Activated naive CD4-positive, alpha-beta T cell treated with anti-CD3 and anti-CD28 coated beads, Interleukin-2, amount 50 U/mL, for 16 hours (primary cell): ENCODE data around the gene PTGER2.

ENCODE experiments used
- DNase-seq: peaks from one replicate; pipeline ENCODE4 v3.0.0-alpha.2; 2020

The PTGER2 gene

GRCh38 chr14:52307376-52307775 is 6.7 kb upstream of the PTGER2 start:
- DNase-seq: no peak

DNA sequence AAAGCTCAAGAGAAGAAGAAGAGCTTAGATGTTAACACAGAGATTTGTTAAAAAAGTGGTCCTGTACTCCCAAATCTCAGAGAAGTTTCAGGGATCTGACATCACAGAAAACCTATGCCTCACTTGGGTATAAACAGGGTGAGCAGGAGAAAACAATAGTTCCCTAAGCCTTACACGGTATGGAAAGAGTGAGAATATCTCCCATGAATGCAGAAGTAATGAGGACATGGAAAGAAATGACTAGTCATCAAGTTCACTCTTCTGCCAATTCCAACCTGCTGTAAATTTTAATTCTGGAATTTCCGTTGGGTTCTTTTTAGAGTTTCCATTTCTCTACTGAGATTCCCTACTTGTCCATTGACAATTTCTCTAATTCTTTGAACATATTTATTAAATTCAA is 6.2 kb upstream of the PTGER2 start:
- DNase-seq: no peak

GRCh38 chr14:52310541-52310940 is 3.6 kb upstream of the PTGER2 start:
- no peak for DNase-seq

DNA sequence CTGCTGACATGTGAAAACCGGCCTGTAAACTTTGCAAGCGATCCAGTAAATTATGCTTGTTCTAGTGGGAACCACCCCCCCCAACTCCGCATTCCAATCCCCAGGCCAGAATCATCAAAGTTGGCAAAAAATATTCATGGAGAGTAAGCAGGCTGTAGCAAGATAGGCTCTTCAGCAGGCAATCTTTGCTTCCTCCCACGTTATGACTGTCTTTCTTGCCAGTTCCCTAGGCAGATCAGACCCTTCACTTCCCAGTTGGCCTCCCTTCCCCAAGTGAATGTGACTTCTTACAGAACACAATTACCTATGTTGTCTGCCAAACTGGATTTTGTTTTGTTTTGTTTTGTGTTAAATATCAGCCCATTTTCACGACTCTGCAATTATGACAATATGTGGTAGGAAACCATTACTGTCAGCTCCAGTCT is 1.2 kb upstream of the PTGER2 start:
- no peak for DNase-seq

DNA sequence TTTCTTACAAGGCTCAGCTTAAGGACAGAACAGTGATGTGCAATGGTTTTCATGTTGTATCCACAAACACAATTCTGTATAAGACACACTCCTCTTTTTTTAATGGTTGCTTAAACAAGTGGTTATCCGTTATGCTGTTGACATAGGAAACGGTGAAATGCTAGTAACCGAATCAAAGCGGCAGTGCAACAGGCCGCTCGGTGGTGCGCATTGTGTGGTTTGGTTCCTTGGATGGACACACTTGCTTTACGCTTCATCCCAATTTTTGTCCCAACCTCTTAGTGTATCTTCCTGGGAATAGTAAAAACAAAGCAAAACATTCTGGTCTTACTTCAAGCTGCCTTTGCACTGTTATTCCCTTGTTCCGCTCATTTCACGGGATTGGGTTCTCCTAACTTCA is 650 bp upstream of the PTGER2 start:
- DNase-seq: no peak

DNA sequence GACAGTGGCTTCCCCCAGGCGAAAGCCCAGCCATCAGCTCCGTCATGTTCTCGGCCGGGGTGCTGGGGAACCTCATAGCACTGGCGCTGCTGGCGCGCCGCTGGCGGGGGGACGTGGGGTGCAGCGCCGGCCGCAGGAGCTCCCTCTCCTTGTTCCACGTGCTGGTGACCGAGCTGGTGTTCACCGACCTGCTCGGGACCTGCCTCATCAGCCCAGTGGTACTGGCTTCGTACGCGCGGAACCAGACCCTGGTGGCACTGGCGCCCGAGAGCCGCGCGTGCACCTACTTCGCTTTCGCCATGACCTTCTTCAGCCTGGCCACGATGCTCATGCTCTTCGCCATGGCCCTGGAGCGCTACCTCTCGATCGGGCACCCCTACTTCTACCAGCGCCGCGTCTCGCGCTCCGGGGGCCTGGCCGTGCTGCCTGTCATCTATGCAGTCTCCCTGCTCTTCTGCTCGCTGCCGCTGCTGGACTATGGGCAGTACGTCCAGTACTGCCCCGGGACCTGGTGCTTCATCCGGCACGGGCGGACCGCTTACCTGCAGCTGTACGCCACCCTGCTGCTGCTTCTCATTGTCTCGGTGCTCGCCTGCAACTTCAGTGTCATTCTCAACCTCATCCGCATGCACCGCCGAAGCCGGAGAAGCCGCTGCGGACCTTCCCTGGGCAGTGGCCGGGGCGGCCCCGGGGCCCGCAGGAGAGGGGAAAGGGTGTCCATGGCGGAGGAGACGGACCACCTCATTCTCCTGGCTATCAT is 663 bp downstream of the PTGER2 start:
- peak; percentile 43 for DNase-seq

GRCh38 chr14:52315355-52315718 is 1.2 kb downstream of the PTGER2 start:
- peak; percentile 24 for DNase-seq

DNA sequence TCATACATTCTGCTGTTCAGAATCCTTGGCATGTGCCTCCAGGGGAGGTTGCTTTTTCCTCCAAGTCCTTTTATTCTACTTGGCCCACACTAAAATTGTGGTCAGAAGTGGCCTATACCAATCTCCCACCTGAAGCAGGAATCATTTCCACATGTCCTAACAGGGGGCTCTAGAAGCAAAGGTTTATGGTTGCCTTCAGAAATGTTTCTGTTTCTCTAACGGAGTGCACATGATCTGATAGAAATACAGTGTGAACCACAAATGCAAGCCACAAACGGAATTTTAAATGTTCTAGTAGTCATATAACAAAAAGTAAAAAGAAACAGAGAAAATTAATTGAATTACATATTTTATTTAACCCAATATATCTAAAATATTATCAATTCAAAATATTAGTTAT is 4.0 kb downstream of the PTGER2 start:
- no peak for DNase-seq

DNA sequence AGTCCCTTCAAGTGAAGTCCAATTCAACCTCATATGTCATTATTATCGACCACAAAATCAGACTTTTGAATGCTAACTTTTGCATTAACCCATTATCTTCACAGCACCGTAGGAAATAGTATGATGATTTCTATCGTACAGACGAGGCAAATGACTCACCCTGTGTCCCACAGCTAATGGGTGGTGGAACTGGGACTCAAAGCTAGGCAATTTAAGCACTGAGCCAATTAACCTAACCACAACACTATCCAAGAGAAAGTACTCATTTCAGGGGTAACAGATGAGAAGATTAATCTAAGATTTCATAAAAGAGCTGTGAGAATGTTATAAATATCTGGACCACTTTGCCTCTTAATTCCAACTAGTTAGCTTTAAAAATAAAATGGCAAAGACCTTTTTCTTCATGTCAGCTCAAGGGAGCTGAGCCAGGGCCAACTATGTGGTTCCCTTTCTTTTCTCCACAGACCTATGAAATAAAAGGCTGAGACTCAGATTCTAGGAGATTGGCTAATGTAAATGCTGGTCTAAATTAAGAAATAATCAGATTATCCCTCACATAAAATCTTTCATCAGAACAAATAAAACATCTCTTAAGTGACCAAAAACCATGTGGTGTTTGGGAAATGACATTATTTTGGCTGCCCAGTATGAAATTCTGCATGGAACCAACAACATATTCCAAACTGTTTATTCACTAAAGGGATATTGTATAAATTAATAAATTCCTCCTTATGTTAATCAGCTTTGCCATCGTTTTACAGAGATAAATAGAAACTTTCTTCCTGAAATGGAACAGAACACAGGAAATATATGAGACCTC is 4.9 kb downstream of the PTGER2 start:
- no peak for DNase-seq

GRCh38 chr14:52319919-52320318 is 5.8 kb downstream of the PTGER2 start:
- no peak for DNase-seq

GRCh38 chr14:52325126-52325525 is 11.0 kb downstream of the PTGER2 start:
- DNase-seq: no peak

- no peak for DNase-seq
Observed at GRCh38 chr14:52325630-52326029, 11.5 kb downstream of the PTGER2 start.

GRCh38 chr14:52327374-52328226 is 13.5 kb downstream of the PTGER2 start:
- no peak for DNase-seq

GRCh38 chr14:52328276-52328675 is 14.2 kb downstream of the PTGER2 start:
- no peak for DNase-seq

DNA sequence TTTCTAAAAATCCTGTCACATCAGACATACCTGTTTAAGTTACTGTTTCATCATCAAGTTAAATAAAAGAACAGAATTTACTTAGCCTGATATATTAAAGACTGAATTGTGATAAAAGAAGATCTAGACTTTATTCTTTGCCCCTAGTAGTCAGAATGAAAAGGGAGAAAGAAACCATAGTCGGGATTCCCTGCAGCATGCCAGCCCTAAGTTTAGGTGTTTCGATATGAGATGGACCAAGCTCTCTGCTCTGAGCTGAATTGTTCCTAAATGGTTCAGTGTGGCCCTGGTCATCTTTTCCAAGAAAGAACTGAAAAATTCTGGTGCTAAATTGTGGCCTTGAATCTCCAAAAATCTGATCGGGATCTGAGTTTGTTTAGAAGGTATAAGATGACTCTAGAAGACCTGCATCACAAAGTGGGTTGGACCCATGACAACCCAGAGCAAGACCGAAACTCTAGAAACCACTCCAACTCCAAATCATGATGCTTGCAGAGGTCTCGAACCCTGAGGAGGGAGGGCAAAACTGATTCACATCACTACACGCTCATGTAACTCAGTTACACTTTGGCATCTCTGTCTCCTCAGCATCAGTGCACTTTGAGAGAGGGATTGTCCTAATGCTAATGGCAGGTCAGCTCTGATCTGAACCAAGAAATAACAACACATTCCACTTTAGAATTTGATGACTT is 15.7 kb downstream of the PTGER2 start:
- no peak for DNase-seq

GRCh38 chr14:52332269-52332668 is 18.2 kb downstream of the PTGER2 start:
- no peak for DNase-seq

DNA sequence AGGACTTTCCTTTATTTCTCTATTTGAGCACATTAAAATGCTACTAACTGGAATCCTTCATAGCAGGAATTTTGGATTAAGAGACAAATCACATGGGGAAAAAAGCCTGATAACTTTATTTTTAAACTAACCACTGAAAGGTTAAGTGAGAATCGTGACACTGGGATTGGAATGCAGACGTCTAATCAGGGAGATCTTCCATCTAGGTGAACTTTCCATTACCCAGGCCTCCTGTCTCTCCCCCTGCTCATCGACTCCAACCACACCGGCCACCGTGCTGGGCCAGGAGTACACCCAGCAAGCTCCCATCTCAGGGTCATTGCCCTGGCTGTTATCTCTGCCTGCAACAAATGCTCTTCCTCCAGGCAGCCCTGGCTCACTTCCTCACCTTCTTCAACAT is 19.0 kb downstream of the PTGER2 start:
- DNase-seq: no peak

DNA sequence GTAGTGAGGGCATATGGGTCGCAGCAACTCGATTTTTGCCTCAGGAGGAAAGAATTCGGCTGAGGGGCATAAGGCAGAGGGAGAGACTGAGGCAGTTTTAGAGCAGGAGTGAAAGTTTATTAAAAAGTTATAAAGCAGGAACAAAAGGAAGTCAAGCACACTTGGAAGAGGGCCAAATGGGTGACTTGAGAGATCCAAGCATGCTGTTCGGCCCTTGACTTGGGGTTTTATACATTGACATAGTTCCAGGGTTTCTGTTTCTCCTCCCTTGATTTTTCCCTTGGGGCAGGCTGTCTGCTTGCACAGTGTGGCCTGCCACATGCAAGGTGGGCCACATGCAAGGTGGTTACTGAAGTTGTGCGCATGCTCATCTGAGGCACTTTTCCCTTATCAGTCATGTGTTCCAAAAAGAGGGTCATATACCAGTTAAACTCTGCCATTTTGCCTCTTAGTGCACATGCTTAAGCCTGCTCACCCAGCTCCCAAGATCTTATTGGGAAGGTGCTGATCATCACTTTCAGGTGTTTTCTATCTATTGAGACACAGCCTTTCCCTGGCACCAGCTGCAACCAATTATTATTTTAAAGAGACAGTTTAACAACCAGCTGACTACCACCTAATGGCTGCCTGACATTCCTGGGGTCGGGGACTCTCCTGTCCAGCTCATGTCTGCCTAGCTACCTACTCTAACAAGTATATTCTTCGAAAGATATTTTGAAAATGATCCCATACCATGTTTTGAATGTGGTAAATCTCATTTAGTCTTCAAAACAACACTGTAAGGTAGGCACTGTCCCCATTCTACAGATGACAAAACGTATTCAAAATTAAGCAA is 19.9 kb downstream of the PTGER2 start:
- no peak for DNase-seq

- no peak for DNase-seq
Observed at GRCh38 chr14:52336241-52336640, 22.1 kb downstream of the PTGER2 start.

GRCh38 chr14:52338051-52338681 is 24.1 kb downstream of the PTGER2 start:
- no peak for DNase-seq

DNA sequence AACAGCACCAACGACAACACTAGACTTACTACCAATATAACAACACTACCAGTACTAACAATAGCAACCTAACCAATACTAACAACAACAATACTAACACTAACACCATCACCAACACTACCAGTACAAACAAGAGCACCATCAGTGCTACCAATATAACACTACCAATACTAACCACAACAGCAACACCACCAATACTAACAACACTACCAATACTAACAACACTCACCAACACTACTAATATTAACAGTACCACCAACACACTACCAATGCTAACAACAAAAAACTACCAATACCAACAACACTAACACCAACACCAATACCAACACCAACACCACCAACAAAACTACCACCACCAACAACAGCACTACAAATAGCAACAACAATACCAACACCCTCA is 25.1 kb downstream of the PTGER2 start:
- DNase-seq: no peak
